ENCODE data around the gene MMRN2. TPM values are rescaled to one million over a fixed set of nuclear protein-coding genes. Genes with fewer than 3 reads are reported as not detected.

Gene MMRN2
- total and polyA plus RNA-seq, 2 of the 8 experiments (the other 6 are each of a cell fraction or from before 2014, with no cell fraction given) = 1.2 TPM

- POLR2A ChIA-PET (ENCODE audit: partially characterized antibody) = interaction anchor here (1.0 to 3.2 kb wide), 6 partner anchors 8 to 36 kb away, joined by 3 to 14 read pairs (median 5); partner anchors contain the start of gene MMRN2
- CTCF ChIA-PET (ENCODE audit: partially characterized antibody) = interaction anchor here (0.6 to 22.5 kb wide), 16 partner anchors 8 to 284 kb away, joined by 3 to 975 read pairs (median 4); partner anchors contain the start of genes MMRN2 and SNCG
- no peak for TF ChIP-seq SAP30 (IDR thresholded peaks at IDR 0.05; ENCODE audit: insufficient read depth, insufficient replicate concordance, low read length)
- no peak for TF ChIP-seq SUZ12 (IDR thresholded peaks at IDR 0.05; ENCODE audit: low read length)
- no peak for TF ChIP-seq RFX5 (IDR thresholded peaks at IDR 0.05; ENCODE audit: borderline replicate concordance, low read depth, low read length)
- TF ChIP-seq CBX5 (IDR thresholded peaks at IDR 0.05; ENCODE audit: low read depth, low read length) = no peak
- no peak for TF ChIP-seq SP1 (IDR thresholded peaks at IDR 0.05; ENCODE audit: low read depth, low read length)
- TF ChIP-seq TCF12 (IDR thresholded peaks at IDR 0.05; ENCODE audit: low read depth, low read length) = no peak
- TF ChIP-seq SP2 (IDR thresholded peaks at IDR 0.05; ENCODE audit: low read length) = no peak
- TF ChIP-seq PHF8 (conservative IDR thresholded peaks at IDR 0.05; ENCODE audit: low read depth, low read length) = no peak
- TF ChIP-seq SIN3A (conservative IDR thresholded peaks at IDR 0.05 in 1 of 2, IDR thresholded peaks at IDR 0.05 in 1 of 2; ENCODE audit: low read depth in 1 of 2, low read length in 2 of 2) = no peak
- TF ChIP-seq EGR1 (IDR thresholded peaks at IDR 0.05; ENCODE audit: borderline replicate concordance, low read depth, low read length) = no peak
- no peak for TF ChIP-seq JUND (IDR thresholded peaks at IDR 0.05; ENCODE audit: low read length)
- TF ChIP-seq EP300 (IDR thresholded peaks at IDR 0.05; ENCODE audit: borderline replicate concordance in 1 of 2, low read depth in 2 of 2, low read length in 2 of 2) = no peak
Measured at GRCh38 chr10:86968271-86968993, 11.0 kb upstream of the MMRN2 start, which contains the start of gene ADIRF. ADIRF (plus strand) TSS chr10:86968482; CDS start chr10:86968545, 63 bp downstream.

More at GRCh38 chr10:86968271-86968993, 11.0 kb upstream of the MMRN2 start, which contains the start of gene ADIRF:
- peak within 1 kb of the TSS; percentile 61; the same call in 1 of the 2 replicates for H2BK20ac ChIP-seq (ENCODE audit: low read length)
- H3K27me3 ChIP-seq (replicated peaks in 1 of 4; ENCODE audit: control insufficient read depth in 3 of 4, extremely low read depth in 1 of 4, insufficient read depth in 3 of 4, low read length in 3 of 4) = peaks cover 1 to 20% (median 16%) of the 10 kb centered on the region in 4 experiments
- 93% methylated on average over 45 of the region's 59 CpGs; no CpG with 5 or more reads in 1 of the 2 experiments for WGBS, 2 experiments (ENCODE audit: extremely low coverage in 1 of 2, insufficient coverage in 1 of 2, insufficient read length in 1 of 2, insufficient replicate concordance in 2 of 2, low coverage in 1 of 2, low lambda C conversion rate in 2 of 2, missing lambda C conversion rate in 1 of 2)
- H3K79me2 ChIP-seq (ENCODE audit: control insufficient read depth in 1 of 2, insufficient read depth in 2 of 2, low read length in 2 of 2) = no peaks in the 10 kb centered on the region
- no peak within 1 kb of the TSS for H3K9ac ChIP-seq (replicated peaks in 1 of 4; ENCODE audit: extremely low read depth in 1 of 4, low read depth in 3 of 4, low read length in 3 of 4)
- H3K9me3 ChIP-seq (ENCODE audit: insufficient read depth in 2 of 2, low read depth in 1 of 2, low read length in 1 of 2) = no peaks in the 10 kb centered on the region
- H3K27ac ChIP-seq (ENCODE audit: low read depth, low read length) = no peak within 1 kb of the TSS
- H3K4ac ChIP-seq (replicated peaks; ENCODE audit: insufficient read length, low read depth, low read length) = peak within 1 kb of the TSS; percentile 44
- H2AFZ ChIP-seq (ENCODE audit: low read length) = no peak within 1 kb of the TSS
- H2BK15ac ChIP-seq (ENCODE audit: low read length) = peak within 1 kb of the TSS; percentile 99
- no peak within 1 kb of the TSS for H2BK5ac ChIP-seq (ENCODE audit: low read depth, low read length)
- no peak within 1 kb of the TSS for H4K5ac ChIP-seq (ENCODE audit: insufficient read length, low read depth, low read length)
- H2AK5ac ChIP-seq (ENCODE audit: low read depth, low read length) = peak within 1 kb of the TSS; percentile 88
- H3K79me1 ChIP-seq (ENCODE audit: low read depth, low read length) = no peaks in the 10 kb centered on the region
- H2BK12ac ChIP-seq (ENCODE audit: low read depth, low read length) = peak within 1 kb of the TSS; percentile 43; the same call in 1 of the 2 replicates
- peak within 1 kb of the TSS; percentile 90 for H3K18ac ChIP-seq (ENCODE audit: extremely low read depth, low read length)
- H4K20me1 ChIP-seq (replicated peaks in 1 of 2; ENCODE audit: control insufficient read depth in 1 of 2, insufficient read depth in 2 of 2, low read length in 2 of 2) = no peaks in the 10 kb centered on the region
- no peak within 1 kb of the TSS for H3K23ac ChIP-seq (ENCODE audit: insufficient read length)
- peak within 1 kb of the TSS; percentile 39; the same call in 1 of the 2 replicates for H4K8ac ChIP-seq (ENCODE audit: extremely low read depth, insufficient read depth, low read length)
- H3K36me3 ChIP-seq (ENCODE audit: control insufficient read depth in 2 of 4, insufficient read depth in 4 of 4, low read length in 3 of 4) = no peaks in the 10 kb centered on the region
- no peak within 1 kb of the TSS for H3K14ac ChIP-seq (ENCODE audit: insufficient read length)
- DNase-seq (ENCODE audit: low read depth in 1 of 2, low spot score in 2 of 2) = peak in 1 of 2 experiments; percentile 46
- peaks cover 12% of the 10 kb centered on the region; the same call in 1 of the 2 replicates for H3K23me2 ChIP-seq (ENCODE audit: low read depth, low read length)
- H3K4me1 ChIP-seq (replicated peaks in 1 of 4; ENCODE audit: control insufficient read depth in 3 of 4, insufficient read depth in 4 of 4, low read length in 3 of 4) = peaks cover 4 to 36% (median 29%) of the 10 kb centered on the region in 4 experiments
- H3K4me3 ChIP-seq (ENCODE audit: extremely low read depth in 1 of 4, insufficient read depth in 2 of 4, low read depth in 3 of 4, low read length in 4 of 4) = no peak within 1 kb of the TSS
- no peak within 1 kb of the TSS for H3K4me2 ChIP-seq (ENCODE audit: insufficient read depth in 1 of 2, low read depth in 2 of 2, low read length in 2 of 2)
- H2BK120ac ChIP-seq (replicated peaks; ENCODE audit: low read depth, low read length) = peak within 1 kb of the TSS; percentile 65
- no peak for FAIRE-seq
- H3K56ac ChIP-seq (replicated peaks; ENCODE audit: insufficient read length, low read depth, low read length) = no peak within 1 kb of the TSS
- H4K91ac ChIP-seq (replicated peaks; ENCODE audit: insufficient read length, low read length) = peak within 1 kb of the TSS; percentile 58
